Measurements from ENCODE around the gene PIK3C2B.
A peak's percentile ranks its signal among the peaks of the same experiment; 100 is the strongest.
"Not testable (repeated sequence)": the region's sequence is repeated elsewhere in the genome, so short reads cannot be mapped to it uniquely, and the experiment has no call there.

Gene PIK3C2B

GRCh38 chr1:204529371-204529895 is 34.8 kb upstream of the PIK3C2B start:
- peaks cover 15% of the 10 kb centered on the region for H3K36me3 ChIP-seq (ENCODE audit: control insufficient read depth, insufficient read depth, low read length)
- no peak overlapping the region for H3K4me3 ChIP-seq (replicated peaks; ENCODE audit: low read depth, low read length)
- DNase-seq (ENCODE audit: extremely low read depth, insufficient read length) = no peak
- peak; percentile 14 for TF ChIP-seq CTCF (IDR thresholded peaks at IDR 0.05; ENCODE audit: insufficient read depth, low read length, poor library complexity, severe bottlenecking)
- H3K27me3 ChIP-seq (replicated peaks; ENCODE audit: control insufficient read depth, insufficient read depth, low read length) = no peaks in the 10 kb centered on the region

GRCh38 chr1:204528677-204529076 is 34.1 kb upstream of the PIK3C2B start:
- peaks cover 14% of the 10 kb centered on the region for H3K36me3 ChIP-seq (ENCODE audit: control insufficient read depth, insufficient read depth, low read length)
- DNase-seq (ENCODE audit: extremely low read depth, insufficient read length) = no peak
- no peak for TF ChIP-seq CTCF (IDR thresholded peaks at IDR 0.05; ENCODE audit: insufficient read depth, low read length, poor library complexity, severe bottlenecking)

GRCh38 chr1:204528241-204528640 is 33.6 kb upstream of the PIK3C2B start:
- no peaks in the 10 kb centered on the region for H3K27me3 ChIP-seq (replicated peaks; ENCODE audit: control insufficient read depth, insufficient read depth, low read length)
- no peak for TF ChIP-seq CTCF (IDR thresholded peaks at IDR 0.05; ENCODE audit: insufficient read depth, low read length, poor library complexity, severe bottlenecking)
- no peak for DNase-seq (ENCODE audit: extremely low read depth, insufficient read length)
- H3K4me3 ChIP-seq (replicated peaks; ENCODE audit: low read depth, low read length) = no peak overlapping the region
- peaks cover 14% of the 10 kb centered on the region for H3K36me3 ChIP-seq (ENCODE audit: control insufficient read depth, insufficient read depth, low read length)

More at GRCh38 chr1:204528677-204529076, 34.1 kb upstream of the PIK3C2B start:
- Histone ChIP-seq H3K27me3 (replicated peaks; ENCODE audit: control insufficient read depth, insufficient read depth, low read length) (no peaks in the 10 kb centered on the region), H3K4me3 (replicated peaks; ENCODE audit: low read depth, low read length) (no peak overlapping the region)

GRCh38 chr1:204524986-204525385 is 30.4 kb upstream of the PIK3C2B start:
- H3K36me3 ChIP-seq (ENCODE audit: control insufficient read depth, insufficient read depth, low read length) = peaks cover 14% of the 10 kb centered on the region

GRCh38 chr1:204523605-204524215 is 29.1 kb upstream of the PIK3C2B start:
- Histone ChIP-seq H3K27me3 (replicated peaks; ENCODE audit: control insufficient read depth, insufficient read depth, low read length) (no peaks in the 10 kb centered on the region), H3K4me3 (replicated peaks; ENCODE audit: low read depth, low read length) (no peak overlapping the region), H3K36me3 (ENCODE audit: control insufficient read depth, insufficient read depth, low read length) (peaks cover 9% of the 10 kb centered on the region)
- DNase-seq (ENCODE audit: extremely low read depth, insufficient read length) = no peak
- no peak for TF ChIP-seq CTCF (IDR thresholded peaks at IDR 0.05; ENCODE audit: insufficient read depth, low read length, poor library complexity, severe bottlenecking)

More at GRCh38 chr1:204524986-204525385, 30.4 kb upstream of the PIK3C2B start:
- DNase-seq (ENCODE audit: extremely low read depth, insufficient read length) = no peak
- Histone ChIP-seq H3K4me3 (replicated peaks; ENCODE audit: low read depth, low read length) (no peak overlapping the region), H3K27me3 (replicated peaks; ENCODE audit: control insufficient read depth, insufficient read depth, low read length) (no peaks in the 10 kb centered on the region)
- no peak for TF ChIP-seq CTCF (IDR thresholded peaks at IDR 0.05; ENCODE audit: insufficient read depth, low read length, poor library complexity, severe bottlenecking)

GRCh38 chr1:204521941-204522521 is 27.4 kb upstream of the PIK3C2B start:
- not testable (repeated sequence) for H3K27me3 ChIP-seq (replicated peaks; ENCODE audit: control insufficient read depth, insufficient read depth, low read length); DNase-seq (ENCODE audit: extremely low read depth, insufficient read length); H3K36me3 ChIP-seq (ENCODE audit: control insufficient read depth, insufficient read depth, low read length); H3K4me3 ChIP-seq (replicated peaks; ENCODE audit: low read depth, low read length)

Data from GM06990 (cell line).